Pancreas (tissue), 10 donors: ENCODE results near the gene GOPC. TPM values are rescaled to one million over a fixed set of nuclear protein-coding genes. Genes with fewer than 3 reads are reported as not detected.

Experiments
- ATAC-seq, 4 donors: fragments of 200-7000 bp; cut with Tn5 transposase; one replicate each; pipeline versions ENCODE4 v1.8.0 to v1.9.1; 2020; ENCODE audit warnings: mild to moderate bottlenecking in 4 of 4, moderate library complexity in 4 of 4
- DNase-seq, 6 donors: peaks; one replicate each; pipeline ENCODE4 v3.0.0-alpha.2; 2020
- FAIRE-seq: peaks from 2 replicates; lab custom pipeline; 2012; peaks lifted over from hg19 to GRCh38; lab: Jason Lieb, UNC
- H3K27ac ChIP-seq, 4 donors: fragments of 200-600 bp; sonication (generic); 1 replicate in 3 of 4; 2 replicates in 1 of 4; pipeline versions ENCODE4 v1.5.0 to v1.8.0; 2020
- H3K27me3 ChIP-seq, 4 donors: fragments of 200-600 bp; one replicate each; pipeline ENCODE4 v1.8.0; 2021
- H3K36me3 ChIP-seq, 3 donors: fragments of 200-600 bp; sonication (generic) in 1 of 3; one replicate each; pipeline versions ENCODE4 v1.5.0 to v1.8.0; 2020 to 2021
- H3K4me1 ChIP-seq, 3 donors: fragments of 200-600 bp; one replicate each; pipeline ENCODE4 v1.8.0; 2021
- H3K4me3 ChIP-seq, 4 donors: fragments of 200-600 bp; sonication (generic) in 2 of 4; one replicate each; pipeline versions ENCODE4 v1.5.0 to v1.8.0; 2020 to 2021
- H3K9me3 ChIP-seq, 4 donors: fragments of 200-600 bp; one replicate each; pipeline ENCODE4 v1.8.0; 2021
- CTCF ChIP-seq, 4 donors: fragments of 200-600 bp; sonication (generic) in 3 of 4; IDR thresholded peaks; one replicate each; pipeline versions ENCODE4 v1.5.0 to v1.8.0; 2021; ENCODE audit warnings: antibody characterized with exemption in 4 of 4
- WGBS, 2 donors: extraction: QIAGEN DNeasy Blood & Tissue Kit; methylation state at CpG; one replicate each; pipeline ENCODE4 v1.1.7; 2013; 5-methylcytosine and 5-hydroxymethylcytosine counted together
- intact Hi-C, 3 donors: fragments of 100-400 bp; cut with DNase I; formaldehyde crosslinking; loops; one replicate each; pipeline versions ENCODE4 v1.11.1 to v1.14.2; 2022
- polyA plus RNA-seq, 2 donors: library from polyadenylated mRNA; stranded (reverse); fragments of 200-250 nt; gene quantifications; one replicate each; pipeline ENCODE4 v1.2.3, GENCODE V29; 2013
- total RNA-seq, 6 donors: library from RNA; stranded (reverse); fragmentation: NEBNext Ultra II Directional in 4 of 6; extraction: Animal tissue kit (Norgen Biotek cat#: 25700) in 4 of 6; gene quantifications; one replicate each; pipeline versions ENCODE4 v1.2.1 to v1.2.4, GENCODE V29; 2021 to 2023
- donor health status: healthy with polysubstance abuse.
- donor health status: DM: no; HTN: no; CAD: no; lungs with moderate emphysema.
- donor health status: DM: no; HTN: no; CAD: no.
- donor health status: control.
- donor health status: control.
- donor health status: Bipolar disorder and iron deficiency.
- donor health status: DM: yes; HTN: yes; CAD: no.
- donor health status: DM: no; HTN: no; CAD: no.
- donor health status: DM: no; HTN: no; CAD: no.
- donor health status: DM: yes; HTN: yes; CAD: no.

GOPC gene
- total and polyA plus RNA-seq, 8 donors, result 5.1 to 13.9 (median 8.9) TPM

- H3K4me3 ChIP-seq, result no peak overlapping the region
- 80 to 85% methylated on average over 3 of the region's 3 CpGs for WGBS, 2 donors
- H3K27ac ChIP-seq, result no peak overlapping the region
- no peaks in the 10 kb centered on the region for H3K9me3 ChIP-seq
- intact Hi-C loops, result no loop called here
- no peak for FAIRE-seq
- H3K36me3 ChIP-seq, result no peaks in the 10 kb centered on the region
- no peaks in the 10 kb centered on the region for H3K27me3 ChIP-seq
- no peak for ATAC-seq
- H3K4me1 ChIP-seq, result no peaks in the 10 kb centered on the region
- DNase-seq, result no peak
- TF ChIP-seq CTCF (IDR thresholded peaks at IDR 0.05), result no peak
These were observed 52.2 kb downstream of the GOPC start for GRCh38 chr6:117550078-117550600.

- intact Hi-C loops, result no loop called here
- Histone ChIP-seq H3K36me3 (no peaks in the 10 kb centered on the region), H3K9me3 (no peaks in the 10 kb centered on the region), H3K27me3 (no peaks in the 10 kb centered on the region), H3K4me1 (no peaks in the 10 kb centered on the region), H3K4me3 (no peak overlapping the region), H3K27ac (no peak overlapping the region)
- TF ChIP-seq CTCF (IDR thresholded peaks at IDR 0.05), result no peak
- ATAC-seq (no peak), DNase-seq (no peak), FAIRE-seq (no peak)
- WGBS, 2 donors, result 92 to 95% methylated on average over 4 of the region's 4 CpGs
These were observed 52.7 kb downstream of the GOPC start for GRCh38 chr6:117549611-117550010.

- no peak for TF ChIP-seq CTCF (IDR thresholded peaks at IDR 0.05)
- Histone ChIP-seq H3K36me3 (no peaks in the 10 kb centered on the region), H3K27me3 (no peaks in the 10 kb centered on the region), H3K4me3 (no peak overlapping the region), H3K9me3 (no peaks in the 10 kb centered on the region), H3K4me1 (no peaks in the 10 kb centered on the region), H3K27ac (no peak overlapping the region)
- DNase-seq (no peak), ATAC-seq (peak in 1 of 4 donors; percentile 13), FAIRE-seq (no peak)
- intact Hi-C loops, result no loop called here
- WGBS, 2 donors, result 83 to 89% methylated on average over 8 of the region's 8 CpGs
These were observed 53.5 kb downstream of the GOPC start for GRCh38 chr6:117548797-117549301.

GRCh38 chr6:117547688-117548621 is 54.4 kb downstream of the GOPC start:
- H3K9me3 ChIP-seq, result no peaks in the 10 kb centered on the region
- peak overlapping the region in 3 of 4 donors; percentile 2 to 34 (median 17) for H3K4me3 ChIP-seq
- intact Hi-C loops, result no loop called here
- ATAC-seq, result peak; percentile 68 to 92 (median 85)
- no peaks in the 10 kb centered on the region for H3K4me1 ChIP-seq
- peak; percentile 44 to 81 (median 68) for DNase-seq
- H3K27ac ChIP-seq, result no peak overlapping the region
- FAIRE-seq, result no peak
- no peaks in the 10 kb centered on the region for H3K36me3 ChIP-seq
- TF ChIP-seq CTCF (IDR thresholded peaks at IDR 0.05), result no peak
- H3K27me3 ChIP-seq, result no peaks in the 10 kb centered on the region
- WGBS, 2 donors, result 67 to 75% methylated on average over 58 to 64 of the region's 64 CpGs
